DMS153 (cell line): ENCODE measurements around the gene CHCHD5.
"Not testable (repeated sequence)": the region's sequence is repeated elsewhere in the genome, so short reads cannot be mapped to it uniquely, and the experiment has no call there.

Source experiments
- DNase-seq: peaks from one replicate; lab custom pipeline; 2025; lab: John Stamatoyannopoulos, UW

CHCHD5 gene

DNA sequence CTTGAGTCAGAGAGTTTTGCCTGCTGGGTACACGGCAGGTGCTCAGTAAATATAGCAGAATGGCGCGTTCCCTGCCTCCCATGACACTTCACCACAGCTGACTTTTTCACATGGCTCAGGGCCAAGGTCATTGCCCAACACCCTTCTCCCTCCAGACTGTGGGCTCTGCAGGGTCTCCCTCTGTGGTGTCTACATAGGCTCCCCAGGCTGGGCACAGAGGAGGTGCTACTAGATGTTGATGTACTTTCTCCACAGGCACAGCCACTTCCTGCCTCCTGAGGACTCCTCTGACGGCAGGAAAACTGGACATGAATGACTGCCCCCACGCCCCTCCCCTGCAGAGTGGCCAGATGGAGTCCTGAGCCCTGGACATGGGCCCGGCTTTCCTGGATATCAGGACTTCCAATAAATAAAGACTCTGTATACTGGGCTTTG, 4.2 kb downstream of the CHCHD5 start:
- no peak for DNase-seq

DNA sequence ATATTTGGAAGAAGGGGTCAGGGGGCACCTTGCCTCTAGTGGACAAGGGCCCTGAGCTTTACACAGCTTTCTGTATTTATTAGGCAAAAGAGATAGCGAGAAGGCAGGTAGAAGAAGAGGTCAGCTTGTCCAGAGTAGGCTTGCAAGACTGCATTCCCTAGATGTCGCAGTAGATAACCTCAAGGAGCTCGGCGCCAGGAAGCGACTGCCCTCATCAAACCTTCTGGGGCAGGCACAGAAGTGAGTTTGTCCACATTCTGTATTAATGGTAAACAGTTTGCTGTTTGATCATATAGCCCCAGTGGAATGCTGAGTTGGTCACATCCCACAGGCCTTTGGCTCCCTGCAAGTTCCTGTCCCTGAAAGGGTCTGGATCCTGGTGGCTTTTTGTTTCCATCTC, 7.0 kb downstream of the CHCHD5 start:
- DNase-seq = no peak

GRCh38 chr2:112593736-112594135, 9.3 kb downstream of the CHCHD5 start:
- DNase-seq = no peak

GRCh38 chr2:112597537-112598322, 13.3 kb downstream of the CHCHD5 start:
- no peak for DNase-seq

DNA sequence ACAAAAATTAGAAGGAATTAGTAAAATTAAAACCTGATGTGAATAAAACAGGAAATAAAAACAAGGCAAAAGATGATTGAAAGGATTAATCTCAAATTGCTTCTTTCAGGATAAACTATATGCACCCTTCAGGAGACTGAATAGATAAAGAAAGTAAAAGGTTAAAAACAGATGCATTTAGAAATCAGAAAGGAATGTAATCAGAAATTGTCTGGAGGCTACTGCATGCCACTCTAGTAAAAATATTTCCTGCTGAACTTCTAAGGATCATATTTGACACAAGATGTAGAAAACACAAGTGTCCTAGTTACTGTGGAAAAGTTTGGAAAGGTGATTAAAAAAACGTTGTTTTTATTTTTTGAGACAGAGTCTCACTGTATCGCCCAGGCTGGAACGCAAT, 16.2 kb downstream of the CHCHD5 start:
- DNase-seq = no peak

DNA sequence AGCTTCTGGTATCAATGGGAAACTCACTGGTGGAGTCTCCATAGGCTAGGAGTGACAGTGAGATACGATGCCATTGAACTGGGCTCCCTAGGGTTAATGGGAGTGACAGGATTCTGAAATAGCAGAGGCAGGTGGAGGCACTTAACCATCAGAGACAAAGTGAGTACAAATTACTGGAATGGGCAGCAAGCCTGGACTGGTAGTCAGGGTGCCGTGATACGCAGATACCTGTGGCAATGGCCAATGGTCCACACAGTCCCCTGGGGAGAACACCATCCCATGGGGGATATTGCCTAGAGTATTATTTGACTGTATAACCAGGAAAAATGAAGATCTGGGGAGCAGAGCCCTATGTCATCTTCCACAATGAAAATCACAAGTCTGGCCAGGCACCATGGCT, 17.3 kb downstream of the CHCHD5 start:
- DNase-seq = no peak

- no peak for DNase-seq
Measured at GRCh38 chr2:112602917-112603316, 18.5 kb downstream of the CHCHD5 start.

DNA sequence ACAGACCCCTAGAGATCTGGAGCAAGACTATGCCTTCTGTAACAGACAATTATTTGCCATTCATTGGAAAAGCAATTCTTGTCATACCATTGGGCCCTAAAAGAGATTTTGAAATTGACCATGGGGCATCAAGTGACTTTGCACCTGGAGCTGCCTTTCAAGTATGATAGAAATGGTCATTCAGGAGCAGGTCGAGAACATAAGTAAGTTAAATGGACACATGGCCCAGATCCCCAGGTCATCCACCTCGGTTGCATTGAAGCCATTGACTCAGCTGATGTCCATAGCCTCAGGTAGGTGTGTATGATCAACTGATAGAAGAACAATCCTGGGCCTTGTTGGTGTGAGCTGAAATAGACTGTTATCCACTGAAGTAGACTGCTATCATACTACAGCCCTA, 19.3 kb downstream of the CHCHD5 start:
- DNase-seq = no peak

- DNase-seq = no peak
Measured at GRCh38 chr2:112604952-112605351, 20.5 kb downstream of the CHCHD5 start.

DNA sequence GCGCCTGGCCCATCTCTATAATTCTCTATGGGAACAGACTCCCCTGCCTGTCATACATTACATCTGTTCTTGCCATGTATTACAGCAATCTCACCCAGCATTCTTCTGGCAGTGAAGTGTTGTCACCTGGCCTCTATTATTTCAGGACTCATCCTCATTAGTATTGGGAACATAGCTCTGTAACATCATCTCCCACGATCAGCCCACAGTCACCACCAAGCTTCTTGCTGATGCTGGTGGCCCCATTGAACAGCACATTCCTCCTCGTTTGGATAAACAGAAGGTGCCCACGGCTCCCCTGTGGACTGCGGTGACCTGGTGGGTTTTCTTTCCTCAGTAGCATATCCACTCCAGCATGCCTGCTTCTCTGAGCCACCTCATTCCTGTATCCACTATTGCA, 21.5 kb downstream of the CHCHD5 start:
- DNase-seq = no peak

GRCh38 chr2:112606547-112606946, 22.1 kb downstream of the CHCHD5 start:
- no peak for DNase-seq

- DNase-seq = no peak
Measured at GRCh38 chr2:112607680-112608438, 23.4 kb downstream of the CHCHD5 start.

- not testable (repeated sequence) for DNase-seq
Measured at GRCh38 chr2:112609320-112609719, 24.9 kb downstream of the CHCHD5 start.

- DNase-seq = not testable (repeated sequence)
Measured at GRCh38 chr2:112612283-112612682, 27.9 kb downstream of the CHCHD5 start.

DNA sequence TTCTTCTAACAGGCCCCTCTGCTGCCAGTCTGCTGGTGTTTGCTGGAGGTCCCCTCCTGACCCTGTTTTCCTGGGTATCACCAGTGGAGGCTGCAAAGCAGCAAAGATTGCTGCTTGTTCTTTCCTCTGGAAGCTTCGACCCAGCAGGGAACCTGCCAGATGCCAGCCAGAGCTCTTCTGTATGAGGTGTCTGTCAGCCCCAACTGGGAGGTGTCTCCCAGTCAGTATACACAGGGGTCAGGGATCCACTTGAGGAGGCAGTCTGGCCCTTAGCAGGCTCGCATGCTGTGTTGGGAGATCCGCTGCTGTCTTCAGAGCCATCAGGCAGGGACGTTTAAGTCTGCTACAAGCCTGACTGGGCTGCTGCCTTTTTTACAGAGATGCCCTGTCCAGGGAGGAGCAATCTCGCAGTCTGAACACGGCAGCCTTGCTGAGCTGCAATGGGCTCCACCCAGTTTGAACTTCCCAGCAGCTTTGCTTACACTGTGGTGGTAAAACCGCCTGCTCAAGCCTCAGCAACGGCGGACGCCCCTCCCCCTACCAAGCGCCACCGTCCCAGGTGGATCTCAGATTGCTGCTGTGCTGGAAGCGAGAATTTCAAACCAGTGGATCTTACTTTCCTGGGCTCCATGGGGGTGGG, 29.9 kb downstream of the CHCHD5 start:
- DNase-seq = no peak

DNA sequence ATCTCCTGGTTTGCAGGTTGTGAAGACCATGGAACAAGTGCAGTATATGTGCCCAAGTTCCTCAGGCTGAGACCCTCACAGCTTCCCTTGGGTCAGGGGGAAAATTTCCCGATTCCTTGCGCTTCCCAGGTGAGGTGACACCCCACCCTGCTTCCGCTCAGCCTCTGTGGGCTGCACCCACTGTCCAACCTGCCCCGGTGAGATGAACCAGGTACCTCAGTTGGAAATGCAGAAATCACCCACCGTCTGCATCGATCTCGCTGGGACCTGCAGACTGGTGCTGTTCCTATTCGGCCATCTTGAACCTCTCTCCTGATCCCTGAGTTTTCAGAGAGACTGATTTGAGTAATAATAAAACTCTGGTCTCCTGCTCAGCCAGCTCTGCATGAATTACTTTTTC, 30.6 kb downstream of the CHCHD5 start:
- no peak for DNase-seq

GRCh38 chr2:112615798-112616197, 31.4 kb downstream of the CHCHD5 start:
- DNase-seq = not testable (repeated sequence)

- no peak for DNase-seq
Measured at GRCh38 chr2:112618383-112618782, 34.0 kb downstream of the CHCHD5 start.

DNA sequence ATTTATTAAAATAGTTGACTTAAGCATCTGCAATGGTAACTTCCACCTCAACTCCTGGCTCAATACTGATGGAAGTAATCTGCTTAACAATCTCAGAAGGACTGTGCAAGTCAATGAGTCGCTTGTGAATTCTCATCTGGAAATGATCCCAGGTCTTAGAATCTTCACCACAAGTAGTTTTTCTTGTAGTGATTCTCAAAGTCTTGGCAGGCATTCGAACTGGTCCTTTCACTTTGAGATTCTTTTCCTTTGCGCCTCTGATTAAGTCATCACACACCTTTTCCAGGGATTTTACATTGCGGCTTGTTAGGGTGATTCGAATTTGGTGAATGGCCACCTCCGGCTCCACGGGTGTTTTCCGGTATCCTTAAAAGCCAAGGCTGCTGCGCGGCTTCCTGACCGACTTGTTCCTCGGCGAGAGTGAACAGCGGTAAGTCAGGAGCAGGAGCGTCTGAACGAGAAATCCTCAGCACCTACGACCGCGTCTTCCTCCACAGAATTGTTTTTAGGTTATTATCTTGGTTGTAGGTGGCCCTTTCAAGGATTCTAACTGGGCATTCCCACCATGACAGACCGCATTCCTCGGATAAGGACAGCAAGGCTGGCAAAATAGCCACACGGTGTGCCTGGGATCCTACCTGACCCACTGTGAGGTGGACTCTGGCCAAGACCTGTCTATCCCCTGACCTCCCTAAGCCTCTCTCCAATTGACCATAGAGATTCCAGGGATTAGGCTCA, 37.5 kb downstream of the CHCHD5 start:
- DNase-seq = no peak

GRCh38 chr2:112622528-112622849, 38.1 kb downstream of the CHCHD5 start:
- no peak for DNase-seq

- no peak for DNase-seq
Measured at GRCh38 chr2:112623913-112624777, 39.7 kb downstream of the CHCHD5 start.
